ENCODE data around the gene DNTTIP2.

DNA sequence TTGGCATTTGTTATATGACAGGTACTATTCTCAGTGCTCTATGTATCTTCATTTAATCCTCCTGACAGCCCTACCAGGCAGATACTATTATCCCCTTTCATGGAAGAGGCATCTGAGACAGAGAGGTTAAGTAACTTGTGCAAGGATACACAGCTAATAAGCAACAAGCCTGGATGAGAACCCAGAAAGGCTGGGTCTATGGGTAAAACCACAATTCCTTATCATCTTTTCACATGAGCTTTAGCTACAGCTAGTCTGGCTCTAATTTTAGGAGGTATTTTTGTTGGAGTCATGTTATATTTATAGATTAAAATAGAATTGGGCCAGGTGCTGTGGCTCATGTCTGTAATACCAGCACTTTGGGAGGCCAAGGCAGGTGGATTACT lies 27.7 kb downstream of the DNTTIP2 start:
- TF ChIP-seq, protein P1, sequence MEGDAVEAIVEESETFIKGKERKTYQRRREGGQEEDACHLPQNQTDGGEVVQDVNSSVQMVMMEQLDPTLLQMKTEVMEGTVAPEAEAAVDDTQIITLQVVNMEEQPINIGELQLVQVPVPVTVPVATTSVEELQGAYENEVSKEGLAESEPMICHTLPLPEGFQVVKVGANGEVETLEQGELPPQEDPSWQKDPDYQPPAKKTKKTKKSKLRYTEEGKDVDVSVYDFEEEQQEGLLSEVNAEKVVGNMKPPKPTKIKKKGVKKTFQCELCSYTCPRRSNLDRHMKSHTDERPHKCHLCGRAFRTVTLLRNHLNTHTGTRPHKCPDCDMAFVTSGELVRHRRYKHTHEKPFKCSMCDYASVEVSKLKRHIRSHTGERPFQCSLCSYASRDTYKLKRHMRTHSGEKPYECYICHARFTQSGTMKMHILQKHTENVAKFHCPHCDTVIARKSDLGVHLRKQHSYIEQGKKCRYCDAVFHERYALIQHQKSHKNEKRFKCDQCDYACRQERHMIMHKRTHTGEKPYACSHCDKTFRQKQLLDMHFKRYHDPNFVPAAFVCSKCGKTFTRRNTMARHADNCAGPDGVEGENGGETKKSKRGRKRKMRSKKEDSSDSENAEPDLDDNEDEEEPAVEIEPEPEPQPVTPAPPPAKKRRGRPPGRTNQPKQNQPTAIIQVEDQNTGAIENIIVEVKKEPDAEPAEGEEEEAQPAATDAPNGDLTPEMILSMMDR (IDR thresholded peaks at IDR 0.05; ENCODE audit: insufficient read depth, low read length, poor library complexity, severe bottlenecking): no peak
- no peak for TF ChIP-seq EZH2phosphoT487 (conservative IDR thresholded peaks at IDR 0.05; ENCODE audit: low read length)
